Measurements from ENCODE around the gene GSN.
A peak's percentile ranks its signal among the peaks of the same experiment; 100 is the strongest.

GSN gene

DNA sequence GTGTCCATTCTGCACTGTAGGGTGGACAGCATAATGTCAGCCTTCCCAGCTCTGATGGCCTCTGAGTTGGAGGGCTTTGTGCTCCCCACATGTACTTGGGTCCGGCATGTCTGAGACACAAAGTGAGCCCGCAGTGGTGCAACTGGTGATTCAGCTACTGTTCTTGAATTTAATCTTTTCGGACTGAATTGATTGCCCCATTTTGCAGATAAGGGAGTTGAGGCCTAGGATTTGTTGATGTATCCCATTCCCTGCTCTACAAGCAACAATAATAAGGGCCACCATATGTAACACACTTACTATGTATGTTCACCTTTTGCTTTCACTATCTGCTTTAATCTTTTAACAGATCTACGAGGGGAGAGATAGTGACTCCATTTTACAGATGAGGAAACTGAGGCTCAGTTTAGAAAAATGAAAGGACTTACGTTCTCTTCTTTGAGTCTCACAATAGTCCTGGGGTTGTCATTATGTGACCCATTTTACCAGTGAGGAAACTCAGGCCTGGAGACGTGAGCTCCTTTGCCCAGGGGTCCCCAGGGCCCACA, 4.5 kb downstream of the GSN start:
- no peak for DNase-seq

DNA sequence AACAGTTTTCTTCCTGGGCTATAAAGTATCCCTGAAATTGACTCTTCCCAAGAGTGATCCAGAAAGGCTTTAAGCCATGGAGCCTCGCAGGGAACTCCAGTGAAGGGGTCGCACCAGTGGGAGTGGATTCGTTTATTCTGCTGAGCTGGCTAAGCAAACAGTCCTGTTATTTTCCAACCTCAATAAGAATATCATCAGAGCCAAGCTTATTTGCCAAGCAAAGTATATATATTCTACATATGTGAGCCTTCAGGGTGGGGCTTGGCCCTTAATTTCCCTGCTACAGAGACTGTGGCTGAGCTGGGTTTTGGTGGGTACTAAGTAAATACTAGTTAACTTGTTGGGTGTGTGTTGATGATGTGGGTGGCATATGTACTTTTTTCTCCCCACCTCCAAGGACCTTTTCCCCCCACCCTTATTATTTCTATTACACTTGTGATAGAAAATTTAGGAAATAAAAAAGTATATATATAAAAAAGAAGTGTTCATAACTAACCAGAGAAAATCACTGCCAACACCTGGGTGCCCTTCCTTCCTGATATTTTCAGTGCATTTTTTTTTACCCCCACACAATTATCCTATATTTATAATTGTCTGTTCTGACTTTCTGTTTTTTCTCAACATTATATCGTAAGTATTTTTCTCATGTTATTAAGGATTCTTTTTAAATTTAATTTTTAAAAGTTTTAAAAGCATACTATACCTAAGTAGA, 5.3 kb downstream of the GSN start:
- DNase-seq, result no peak

DNA sequence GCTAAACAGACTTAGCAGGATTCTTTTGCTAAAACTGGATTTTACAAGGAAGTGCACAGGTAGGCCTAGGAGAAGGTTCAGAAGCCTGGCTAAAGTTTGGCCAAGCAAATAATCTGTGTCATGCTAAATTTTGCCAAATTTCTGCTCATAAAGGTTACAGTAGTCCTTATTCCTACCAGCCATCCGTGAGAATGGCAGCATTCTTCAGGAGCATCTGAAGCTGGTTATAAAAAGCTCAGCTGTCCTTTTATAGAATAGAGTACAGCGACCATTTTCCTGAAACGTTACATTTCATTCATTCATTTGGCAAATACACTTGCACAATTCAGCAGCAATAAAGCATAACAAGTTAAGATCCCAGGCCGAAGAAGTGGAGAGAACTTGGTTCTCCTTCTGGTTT, 6.9 kb downstream of the GSN start:
- no peak for DNase-seq

DNA sequence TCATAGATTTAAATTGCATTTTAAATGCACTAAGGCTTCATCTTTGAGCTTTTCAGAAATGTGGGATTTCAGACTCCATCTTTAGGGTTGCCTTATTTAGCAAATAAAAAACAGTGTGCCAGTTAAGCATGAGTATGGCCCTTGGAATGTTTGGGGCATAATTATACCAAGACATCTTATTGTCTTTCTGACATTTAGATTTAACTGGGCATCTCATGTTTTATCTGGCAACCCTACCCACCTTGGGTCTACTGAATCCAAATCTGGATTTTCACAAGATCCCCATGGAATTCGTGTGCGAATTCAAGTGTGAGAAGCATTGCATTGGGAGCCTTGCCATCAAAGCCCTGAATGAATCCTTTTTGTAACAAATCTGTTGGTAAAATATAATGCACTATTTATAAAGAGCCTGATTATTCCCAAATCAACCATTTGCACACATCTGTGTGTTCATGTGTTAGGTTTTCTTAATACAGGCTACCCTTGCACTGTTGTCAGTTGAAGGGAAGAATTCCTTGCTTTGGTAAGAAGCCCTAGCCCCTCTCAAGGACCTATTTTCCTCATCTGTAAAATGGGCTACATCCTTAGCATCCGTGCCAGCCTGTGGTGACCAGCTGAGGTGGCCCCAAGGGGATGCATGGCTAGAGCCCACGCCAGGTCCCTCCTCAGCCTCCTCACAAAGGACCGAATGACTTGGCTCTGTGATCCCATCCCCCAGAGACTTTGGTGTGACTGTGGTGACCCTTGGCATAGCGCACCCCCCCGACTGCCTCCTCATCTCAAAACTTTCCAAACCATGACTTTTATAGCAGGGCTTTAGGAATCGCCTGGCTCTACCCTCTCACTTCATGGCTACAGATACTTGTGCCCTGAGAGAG, 8.1 kb downstream of the GSN start:
- no peak for DNase-seq

DNA sequence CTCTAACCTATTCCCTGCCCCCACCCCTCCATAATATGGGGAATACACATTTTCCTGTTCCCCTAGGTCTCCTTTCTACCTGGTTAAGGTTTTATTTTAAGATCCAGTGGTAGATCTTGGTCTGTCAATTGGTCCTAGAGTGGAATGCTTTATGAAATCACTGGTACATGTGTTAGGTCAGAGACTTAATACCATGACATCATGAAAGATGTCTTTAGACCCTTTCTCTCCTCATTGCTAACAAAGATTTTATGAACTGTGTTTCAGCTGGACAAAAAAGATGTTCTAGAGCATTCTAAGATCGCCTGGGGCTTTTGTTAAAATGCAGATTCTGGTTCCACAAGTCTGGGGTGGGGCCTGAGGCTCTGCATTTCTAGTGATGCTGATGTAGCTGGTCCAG, 9.1 kb downstream of the GSN start:
- no peak for DNase-seq

DNA sequence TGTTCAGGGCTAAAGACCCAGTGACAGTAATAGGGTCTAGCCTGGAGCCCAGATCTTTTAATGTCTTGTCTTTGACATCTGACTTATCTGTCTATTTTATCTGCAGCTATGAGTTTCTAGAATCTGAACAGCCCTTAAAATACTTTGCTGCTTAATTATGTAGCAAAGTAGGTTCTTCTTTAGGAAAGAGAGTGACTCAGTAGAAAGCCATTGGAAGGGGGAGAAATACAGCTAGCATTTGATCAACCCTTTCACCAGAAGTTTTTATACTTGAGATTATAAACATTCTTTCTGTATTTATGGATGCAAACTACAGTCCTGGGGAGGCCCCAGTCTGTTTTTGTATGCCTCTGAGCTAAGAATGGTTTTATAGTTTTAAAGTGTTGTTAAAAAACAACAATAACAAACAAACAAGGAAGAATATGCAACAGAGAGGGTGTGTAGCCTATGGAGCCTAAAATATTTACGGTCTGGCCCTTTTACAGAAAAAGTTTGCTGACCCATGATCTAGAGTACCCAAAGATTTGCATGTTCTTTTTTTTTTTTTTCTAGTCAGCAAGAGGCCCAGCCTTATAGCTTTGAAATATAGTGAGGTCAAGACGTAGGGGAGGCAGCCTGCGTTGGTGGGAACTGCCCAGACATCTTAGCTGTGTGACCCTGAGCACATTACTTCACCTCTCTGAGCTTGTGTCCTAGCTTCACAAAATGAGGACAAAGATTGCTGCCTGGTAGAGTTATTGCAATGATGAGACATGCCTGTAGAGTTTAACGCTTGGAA, 9.7 kb downstream of the GSN start:
- no peak for DNase-seq

DNA sequence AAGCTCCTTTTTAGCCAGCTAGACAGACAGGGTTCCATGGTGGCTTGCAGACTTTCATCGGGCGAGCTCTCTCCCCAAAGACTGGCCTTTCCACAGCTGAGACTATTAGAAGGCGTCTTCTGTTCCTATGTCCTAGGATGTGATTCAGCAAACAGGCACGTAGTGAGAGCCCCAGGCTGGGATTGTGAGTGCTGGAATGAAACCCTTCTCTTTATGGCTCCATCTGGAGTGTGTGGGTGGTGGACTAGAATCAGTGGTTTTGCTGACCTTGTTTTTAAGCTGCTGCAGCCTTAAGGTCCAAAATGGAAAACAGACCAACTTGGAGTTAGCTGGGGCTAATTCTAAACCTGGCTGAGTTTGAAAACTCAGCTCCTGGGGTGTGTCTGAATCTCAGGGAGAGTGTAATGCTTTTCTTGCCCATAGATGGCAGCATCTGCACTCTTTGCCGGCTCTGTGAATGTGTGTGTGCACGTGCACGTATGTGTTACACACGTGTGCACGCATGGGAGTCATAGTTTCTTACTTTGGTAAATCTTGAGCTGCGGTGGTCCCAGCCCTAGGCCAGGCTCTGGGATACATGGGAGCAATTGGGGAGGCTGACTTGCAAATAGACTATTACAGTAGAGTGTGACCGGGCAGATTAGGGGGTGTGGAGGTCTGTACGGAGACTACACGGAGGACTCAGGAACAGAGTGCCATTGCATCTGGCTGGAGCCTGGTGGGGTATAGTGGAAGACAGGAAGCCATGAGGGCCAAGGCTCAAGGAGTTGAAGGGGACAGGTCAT, 10.7 kb downstream of the GSN start:
- peak in 25 of 56 donors; percentile 27 to 70 (median 49) for DNase-seq

DNA sequence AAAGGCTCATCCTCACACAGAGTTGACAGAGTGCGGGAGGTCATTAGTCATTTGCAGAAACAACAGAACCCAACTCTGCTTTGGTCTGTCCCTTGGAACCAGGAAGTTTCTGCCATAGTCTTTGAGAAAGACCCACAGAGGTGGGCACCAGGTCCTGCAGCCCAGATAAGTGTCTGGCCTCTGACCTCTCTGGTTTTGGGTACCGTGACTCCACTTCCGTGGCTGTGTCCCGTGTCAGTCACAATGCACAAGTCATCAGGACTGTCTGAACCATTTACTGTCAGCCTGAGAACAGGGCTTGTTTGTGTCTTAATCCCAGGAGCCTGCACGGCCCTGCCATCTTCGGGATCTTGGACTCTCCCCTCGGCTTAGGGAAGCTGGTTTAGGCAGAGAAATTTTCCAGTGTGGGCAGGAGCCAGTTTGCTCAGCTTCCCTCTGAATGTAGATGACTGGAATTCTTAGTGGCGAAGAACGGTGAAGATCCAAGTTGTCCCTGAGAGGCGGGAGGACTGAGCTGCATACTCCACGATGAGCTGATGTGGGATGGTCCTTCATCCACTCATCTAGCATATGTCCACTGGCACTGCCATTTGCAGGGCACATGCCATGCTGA, 11.9 kb downstream of the GSN start:
- DNase-seq, result peak in 5 of 56 donors; percentile 23 to 44 (median 29)

DNA sequence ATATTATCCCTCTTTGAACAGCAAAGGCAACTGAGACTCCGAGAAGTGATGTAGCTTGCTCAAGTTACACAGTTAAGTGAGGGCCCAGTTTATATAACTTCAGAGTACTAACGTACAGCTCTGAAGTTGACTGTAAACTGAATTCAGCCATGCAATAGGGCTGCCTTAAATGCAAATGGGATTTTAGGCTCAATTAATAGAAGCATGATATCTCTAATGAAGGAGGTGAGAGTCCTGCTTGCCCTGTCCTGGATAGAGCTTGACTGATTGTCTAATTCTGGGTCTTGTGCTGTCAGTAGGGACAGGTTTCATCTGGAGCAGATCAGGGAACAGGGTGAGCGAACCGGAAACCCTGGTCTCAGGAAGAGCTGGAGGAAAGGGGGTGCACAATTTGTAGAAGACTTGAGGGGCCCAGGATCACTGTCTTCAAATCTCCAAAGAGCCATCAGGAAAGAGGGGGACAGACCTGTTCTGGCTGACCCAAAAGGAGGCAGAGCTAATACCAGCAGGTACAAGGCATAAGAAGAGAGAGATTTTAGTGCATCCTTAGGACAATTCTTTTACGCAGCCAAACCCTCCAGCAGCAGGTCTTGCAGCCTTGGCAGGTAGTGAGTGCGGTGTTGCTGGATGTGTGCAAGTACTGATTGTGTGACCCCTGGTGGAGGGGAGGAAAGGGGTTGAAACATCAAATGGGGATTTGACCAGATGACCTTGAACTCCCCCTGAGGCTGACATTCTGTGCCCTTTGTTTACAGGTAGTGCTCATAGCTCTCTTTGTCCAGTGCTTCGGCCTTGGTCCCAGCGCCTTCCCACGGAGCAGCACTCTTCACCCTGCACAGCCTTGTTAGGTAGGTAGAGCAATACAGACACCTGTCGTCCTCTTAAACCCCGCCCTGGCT, 13.0 kb downstream of the GSN start:
- no peak for DNase-seq

DNA sequence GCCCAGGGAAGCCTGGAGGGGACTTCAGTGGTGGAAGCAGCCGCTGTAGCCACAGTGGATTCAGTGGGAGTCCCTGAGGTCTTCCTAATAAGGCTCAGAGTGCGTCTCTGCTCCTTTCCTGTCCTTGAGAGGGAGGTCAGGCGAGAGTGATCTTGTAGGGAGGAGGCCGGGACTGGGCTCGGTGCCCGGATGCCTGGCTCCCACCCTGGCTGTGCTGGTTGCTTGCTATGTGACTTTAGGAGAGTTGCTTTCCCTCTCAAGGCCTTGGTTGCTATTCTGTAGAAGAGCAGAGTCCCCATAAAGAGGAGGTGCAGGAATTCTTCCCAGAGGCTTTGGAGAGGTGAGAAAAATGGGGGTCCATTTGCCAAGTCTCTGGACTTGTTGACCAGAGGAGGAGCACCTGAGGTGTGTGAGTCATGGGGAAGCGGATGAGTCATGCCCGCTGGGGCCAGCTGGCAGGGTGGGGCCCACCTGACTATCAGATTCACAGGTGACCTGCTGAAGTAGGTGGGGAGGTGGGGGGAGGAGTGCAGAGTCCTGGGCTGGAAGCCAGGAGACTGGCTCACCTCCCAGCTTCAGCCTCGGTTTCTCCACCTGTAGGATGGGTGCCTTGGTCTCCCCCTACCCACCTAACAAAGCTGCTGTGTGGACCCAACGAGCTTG, 13.8 kb downstream of the GSN start:
- DNase-seq, result peak in 4 of 56 donors; percentile 29 to 45 (median 42)

DNA sequence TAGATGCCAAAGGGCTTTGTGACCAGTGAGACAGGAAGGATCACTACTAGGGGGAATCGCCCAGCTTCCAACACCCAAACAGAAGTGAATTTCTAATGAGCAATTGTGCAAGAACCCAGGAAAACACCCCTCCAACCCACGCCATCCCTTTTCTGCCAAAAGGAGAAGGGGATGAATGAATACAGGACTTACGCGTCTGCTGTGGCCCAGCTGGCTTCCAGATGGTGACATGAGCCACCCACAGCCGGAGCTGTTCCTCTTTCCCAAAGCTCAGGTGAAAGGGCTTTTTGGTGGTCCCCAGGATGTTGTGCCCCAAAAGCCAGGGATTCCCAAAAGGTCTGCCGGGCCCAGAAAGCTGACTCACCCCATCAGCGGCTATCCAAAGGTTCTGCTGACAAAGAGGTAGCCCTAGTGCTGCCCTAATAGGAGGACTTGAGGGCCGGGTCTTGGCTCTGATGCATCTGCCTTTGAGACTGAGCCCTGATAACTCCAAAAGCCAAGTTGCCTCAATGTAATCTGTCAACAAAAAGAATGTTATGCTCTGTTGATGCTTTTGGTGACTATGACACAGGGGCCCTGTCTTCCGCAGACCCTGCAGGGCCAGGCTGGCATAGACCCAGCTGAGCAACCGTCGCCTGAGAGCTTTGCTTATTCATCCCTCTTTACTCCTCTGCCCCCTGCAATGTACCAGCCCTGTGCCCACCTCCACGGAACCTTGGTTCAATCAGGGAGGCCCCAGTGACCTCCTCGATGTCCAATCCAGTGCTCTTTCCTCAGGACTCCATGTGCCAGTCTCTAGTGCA, 14.5 kb downstream of the GSN start:
- DNase-seq, result peak in 8 of 56 donors; percentile 36 to 73 (median 48)

DNA sequence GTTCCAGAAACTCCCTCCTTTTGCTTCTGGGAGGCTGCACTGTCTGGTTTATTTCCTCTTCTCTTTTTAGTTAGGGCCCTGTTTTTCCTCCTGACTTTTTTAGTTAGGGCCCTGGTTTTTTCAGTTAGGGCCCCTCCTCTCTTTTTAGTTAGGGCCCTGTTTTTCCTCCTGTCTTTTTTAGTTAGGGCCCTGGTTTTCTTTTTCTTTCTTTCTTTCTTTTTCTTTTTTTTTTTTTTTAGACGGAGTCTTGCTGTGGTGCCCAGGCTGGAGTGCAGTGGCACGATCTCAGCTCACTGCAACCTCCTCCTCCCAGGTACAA, 15.1 kb downstream of the GSN start:
- no peak for DNase-seq

DNA sequence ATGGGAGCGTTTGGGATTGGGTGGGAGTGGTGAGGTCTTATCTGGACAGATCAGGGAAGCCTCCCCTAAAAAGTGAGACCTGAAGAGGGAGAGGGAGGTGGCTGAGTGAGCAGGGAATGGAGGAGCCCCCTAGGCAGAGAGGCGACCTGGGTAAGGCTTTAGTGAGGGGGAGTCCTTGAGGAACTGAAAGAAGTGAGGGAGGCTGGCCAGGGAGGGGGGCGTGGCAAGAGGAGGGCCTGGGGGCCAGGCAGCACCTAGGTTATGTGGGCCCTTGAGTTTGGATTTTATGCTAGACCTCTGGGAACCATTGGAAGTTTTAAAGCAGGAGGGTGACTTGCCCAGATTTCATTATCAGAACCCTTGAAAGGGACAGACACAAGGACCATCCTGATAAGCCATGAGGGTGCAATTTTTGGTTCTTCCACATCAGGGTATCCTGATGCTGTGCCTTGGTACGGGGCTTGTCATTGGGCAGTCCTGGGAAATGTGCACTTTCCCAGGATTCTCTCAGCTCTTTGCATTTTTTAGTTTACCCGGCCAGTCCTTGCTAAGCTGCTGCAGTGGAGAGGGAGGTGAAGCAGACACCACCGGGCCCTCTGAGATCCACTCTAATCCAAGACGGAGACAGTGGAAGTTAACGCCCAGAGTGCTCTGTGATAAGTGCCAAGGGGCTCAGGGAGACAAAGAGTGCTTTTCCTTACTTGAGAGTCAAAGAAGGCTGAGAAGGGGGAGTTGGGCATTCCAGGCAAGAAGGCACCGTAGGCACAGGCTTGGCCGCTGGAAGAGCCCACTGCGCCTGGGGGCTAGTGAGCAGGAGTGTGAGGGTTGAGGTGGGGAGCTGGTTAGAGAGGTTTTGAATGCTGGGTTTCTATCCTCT, 16.1 kb downstream of the GSN start:
- DNase-seq, result no peak

DNA sequence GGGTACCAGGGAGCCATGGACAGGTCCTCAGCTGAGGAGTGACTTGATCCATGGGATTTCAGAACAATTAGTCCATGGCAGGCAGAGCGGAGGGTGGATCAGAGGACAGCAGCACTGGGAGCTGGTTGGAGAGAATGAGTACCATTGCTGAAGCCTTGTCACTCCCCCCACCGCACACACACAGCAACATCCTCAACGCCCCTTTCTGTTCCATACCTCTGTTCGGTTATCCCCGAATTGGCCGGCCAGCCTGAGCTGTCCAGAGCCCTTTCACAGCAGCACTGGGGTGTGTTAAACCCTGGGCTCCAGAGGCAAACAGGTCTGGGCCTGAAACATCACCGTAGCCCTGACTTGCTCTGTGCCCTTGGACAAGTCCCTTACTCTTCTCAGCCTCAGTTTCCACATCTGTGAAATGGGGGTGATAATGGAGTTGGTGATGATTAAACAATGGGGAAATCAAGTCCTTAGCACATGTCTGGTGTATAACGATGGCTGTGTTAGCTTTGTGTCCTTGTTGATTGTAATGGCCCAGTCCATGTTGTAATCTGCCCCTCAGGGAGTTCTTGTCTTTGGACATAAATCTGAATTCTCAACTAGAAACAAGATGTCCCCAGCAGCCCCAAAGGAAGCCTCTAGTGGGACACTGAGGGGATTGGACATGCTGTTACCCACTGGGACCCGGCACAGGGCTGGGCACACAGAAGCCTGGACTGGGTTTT, 16.9 kb downstream of the GSN start:
- no peak for DNase-seq

DNA sequence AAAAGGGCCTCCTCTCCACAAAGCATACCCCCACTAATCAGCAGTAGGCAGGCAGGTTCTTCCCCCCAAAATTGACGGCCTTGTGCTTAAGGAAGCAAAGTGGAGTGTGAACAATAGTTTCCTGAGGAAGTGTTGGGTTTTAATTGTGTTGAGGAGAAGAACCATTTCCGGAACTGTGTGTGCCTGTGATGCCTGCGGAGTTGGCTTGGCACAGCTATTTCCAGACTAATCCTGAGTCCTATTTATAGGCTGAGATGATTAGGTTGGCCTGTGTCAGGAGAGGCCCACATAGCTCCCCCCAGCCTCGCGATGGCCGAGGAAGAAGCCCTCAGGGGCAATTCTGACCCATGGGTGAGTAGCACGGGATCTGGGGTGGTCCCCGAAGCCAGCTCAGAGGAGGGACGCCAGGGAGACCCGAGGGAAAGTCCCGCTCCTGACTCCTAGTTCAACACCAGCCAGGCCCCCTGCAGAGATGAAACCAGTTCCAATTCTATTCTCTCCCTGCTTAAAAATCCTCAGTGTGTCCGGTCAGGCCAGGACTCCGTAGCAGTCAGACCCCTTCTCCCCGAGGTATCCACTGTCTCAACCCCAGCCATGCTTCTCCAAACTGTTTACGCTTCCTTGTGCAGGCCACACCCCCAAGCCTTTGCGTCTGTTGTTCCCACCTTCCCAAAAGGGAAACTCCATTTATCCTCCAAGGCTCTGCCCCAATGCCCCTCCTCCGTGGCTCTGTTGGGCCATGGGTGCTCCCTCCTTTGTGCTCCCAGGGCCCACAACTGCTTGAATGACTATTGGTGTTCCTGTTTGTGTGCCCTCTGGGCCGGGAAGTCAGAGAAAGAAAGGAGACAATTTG, 18.1 kb downstream of the GSN start:
- peak in 13 of 56 donors; percentile 38 to 74 (median 56) for DNase-seq

All from nucleus accumbens (tissue), 56 donors.